ENCODE measurements around the gene LONP1.
A peak's percentile ranks its signal among the peaks of the same experiment; 100 is the strongest.

Gene LONP1

DNA sequence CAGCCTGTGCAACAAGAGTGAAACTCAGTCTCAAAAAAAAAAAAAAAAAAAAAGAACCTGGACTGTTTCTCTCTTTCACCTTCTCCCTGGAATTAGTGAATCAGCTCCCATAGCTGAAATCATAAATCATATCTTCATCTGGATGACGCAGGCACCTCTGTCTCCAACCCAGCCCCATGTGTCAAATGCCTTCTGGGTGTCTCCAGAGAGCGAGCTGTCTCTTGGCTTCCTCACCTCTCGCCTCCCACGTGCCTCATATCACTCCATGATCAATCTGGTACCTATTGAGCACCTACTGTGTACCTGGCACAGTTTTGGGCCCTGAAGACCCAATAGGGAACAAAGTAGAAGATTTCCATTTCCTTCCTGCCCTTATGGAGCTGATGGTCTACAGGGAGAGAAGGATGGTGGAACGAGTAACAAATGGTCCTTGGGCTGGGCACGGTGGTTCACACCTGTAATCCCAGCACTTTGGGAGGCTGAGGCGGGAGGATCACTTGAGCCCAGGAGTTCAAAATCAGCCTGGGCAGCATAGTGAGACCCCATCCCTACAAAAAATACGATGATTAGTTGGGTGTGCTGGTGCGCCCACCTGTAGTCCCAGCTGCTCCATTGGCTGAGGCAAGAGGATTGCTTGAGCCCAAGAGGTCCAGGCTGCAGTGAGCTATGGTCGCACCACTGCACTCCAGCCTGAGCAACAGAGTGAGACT lies 36.6 kb downstream of the LONP1 start:
- no peak for TF ChIP-seq CTCF (IDR thresholded peaks at IDR 0.05; ENCODE audit: low read depth, low read length)
- DNase-seq (ENCODE audit: extremely low read depth, low read depth): no peak

DNA sequence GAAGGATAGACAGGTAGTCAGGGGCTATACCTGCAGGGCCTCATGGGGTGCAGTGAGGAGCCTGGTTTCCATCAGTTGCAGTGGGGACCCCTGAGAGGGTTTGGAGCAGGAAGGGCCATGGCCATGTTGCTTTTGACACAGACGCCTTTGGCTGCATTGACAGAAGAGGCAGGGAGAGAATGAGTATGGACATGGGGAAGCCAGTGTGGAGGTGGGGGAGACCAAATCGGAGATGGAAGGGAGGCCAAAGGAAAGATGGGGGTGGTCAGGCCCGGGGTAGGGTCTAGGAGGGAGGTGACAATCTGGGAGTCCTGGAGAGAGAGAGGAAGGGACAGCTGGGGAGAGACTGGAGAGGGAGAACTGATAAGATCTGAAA lies 37.9 kb downstream of the LONP1 start:
- TF ChIP-seq CTCF (IDR thresholded peaks at IDR 0.05; ENCODE audit: low read depth, low read length): no peak

DNA sequence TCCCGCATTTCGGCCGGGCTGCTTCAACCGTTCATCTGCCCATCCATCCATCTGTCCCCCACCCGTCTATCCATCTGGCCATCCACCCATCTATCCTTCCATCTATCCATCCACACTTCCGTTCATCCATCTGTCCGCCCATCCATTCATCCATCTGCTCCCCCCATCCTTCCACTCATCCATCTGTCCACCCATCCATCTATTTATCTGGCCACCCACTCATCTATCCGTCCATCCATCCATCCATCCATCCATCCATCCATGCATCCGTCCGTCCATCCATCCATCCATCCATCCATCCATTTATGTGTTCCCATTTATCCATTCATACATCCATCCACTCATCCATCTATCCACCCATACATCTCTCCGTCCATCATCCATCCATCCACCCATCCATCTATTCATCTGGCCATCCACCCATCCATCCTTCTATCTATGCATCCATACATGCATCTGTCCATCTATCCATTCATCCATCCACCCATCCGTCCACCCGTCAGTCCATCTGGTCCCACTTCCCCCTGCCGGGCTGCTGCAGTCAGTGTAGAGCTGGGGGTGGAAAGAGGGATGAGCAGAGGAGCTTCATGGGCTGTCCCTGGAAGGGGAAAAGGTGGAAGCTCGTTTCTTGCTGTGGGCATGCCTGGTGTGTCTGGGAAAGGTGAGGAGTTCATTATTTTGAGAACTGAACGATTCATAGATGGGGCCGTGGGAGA lies 38.4 kb downstream of the LONP1 start:
- DNase-seq (ENCODE audit: extremely low read depth, low read depth): no peak
- TF ChIP-seq CTCF (IDR thresholded peaks at IDR 0.05; ENCODE audit: low read depth, low read length): no peak

More for the DNA sequence above, 37.9 kb downstream of the LONP1 start:
- no peak for DNase-seq (ENCODE audit: extremely low read depth, low read depth)

GRCh38 chr19:5680437-5681368 lies 39.2 kb downstream of the LONP1 start, which contains the start of the genes HSD11B1L and MICOS13:
Gene HSD11B1L, plus strand, starts transcription at chr19:5681027. Its CDS starts 3,806 bp downstream, at chr19:5684833.
Gene MICOS13, minus strand, starts transcription at chr19:5680516. Its CDS starts 30 bp downstream, at chr19:5680486.
- no peak for TF ChIP-seq CTCF (IDR thresholded peaks at IDR 0.05; ENCODE audit: low read depth, low read length)
- peak; percentile 97 for DNase-seq (ENCODE audit: extremely low read depth, low read depth)

- no peak for TF ChIP-seq CTCF (IDR thresholded peaks at IDR 0.05; ENCODE audit: low read depth, low read length)
- no peak for DNase-seq (ENCODE audit: extremely low read depth, low read depth)
Observed at GRCh38 chr19:5680084-5680436, 39.9 kb downstream of the LONP1 start.

DNA sequence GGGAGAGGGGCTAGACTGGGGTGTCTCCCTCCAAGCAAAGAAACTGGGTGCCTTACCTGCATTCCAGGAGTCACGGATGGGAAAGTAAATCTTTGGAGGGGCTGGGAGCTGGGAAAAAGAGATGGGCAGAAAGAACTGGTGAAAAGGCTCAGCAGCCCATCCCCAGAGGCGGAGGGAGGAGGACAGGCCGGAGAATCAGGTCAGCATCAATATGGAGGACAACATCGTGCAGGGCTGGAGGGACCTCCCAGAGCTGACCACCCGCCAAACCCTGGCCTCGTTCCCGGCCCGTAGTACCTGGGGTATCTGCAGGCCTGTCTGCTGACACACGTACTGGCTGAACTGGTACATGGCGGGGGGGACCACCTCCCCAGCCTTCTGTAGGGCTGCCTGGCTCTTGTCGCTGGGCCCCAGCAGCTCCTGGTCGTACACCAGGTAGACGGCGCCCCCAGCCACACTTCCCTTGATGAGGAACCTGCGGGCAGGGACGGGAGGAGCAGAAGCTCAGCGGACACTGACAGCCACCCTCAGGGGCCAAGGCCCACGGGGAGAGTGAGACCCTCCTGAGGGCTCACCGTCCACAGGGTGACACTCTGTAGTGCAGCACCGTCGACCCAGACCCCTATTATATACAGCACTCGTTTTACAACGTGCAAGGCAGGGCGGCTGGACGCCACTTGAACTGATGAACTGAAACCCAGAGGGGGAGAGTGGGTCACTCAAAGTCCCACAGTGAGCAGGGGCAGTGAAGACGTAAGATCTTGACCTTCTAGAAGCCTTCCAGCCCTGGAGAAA lies 40.5 kb downstream of the LONP1 start:
- DNase-seq (ENCODE audit: extremely low read depth, low read depth): no peak
- TF ChIP-seq CTCF (IDR thresholded peaks at IDR 0.05; ENCODE audit: low read depth, low read length): no peak
